Coronary artery (tissue), 2 donors: Measurements from ENCODE around the gene BCL2.

Experiments
- DNase-seq: peaks from one replicate; pipeline ENCODE4 v3.0.0-alpha.2; 2017; ENCODE audit warnings: low spot score
- H3K27ac ChIP-seq, 2 donors: fragments of 200-600 bp; sonication (generic); one replicate each; pipeline ENCODE4 v1.5.1; 2016 to 2019
- H3K4me3 ChIP-seq: fragments of 200-600 bp; sonication (generic); 2 replicates; pipeline ENCODE4 v1.5.1; 2016; ENCODE audit warnings: mild to moderate bottlenecking, moderate library complexity
- CTCF ChIP-seq: fragments of 200-600 bp; sonication (generic); IDR thresholded peaks from one replicate; pipeline ENCODE4 v1.5.1; 2019; ENCODE audit warnings: antibody characterized with exemption

The BCL2 gene

GRCh38 chr18:63258749-63259566 lies 60.6 kb downstream of the BCL2 start:
- Histone ChIP-seq H3K4me3 (no peak overlapping the region), H3K27ac (no peak overlapping the region)
- no peak for TF ChIP-seq CTCF
- DNase-seq: no peak

- DNase-seq: no peak
- H3K4me3 ChIP-seq: no peak overlapping the region
- no peak for TF ChIP-seq CTCF
- no peak overlapping the region for H3K27ac ChIP-seq
Measured at GRCh38 chr18:63257453-63257852, 62.1 kb downstream of the BCL2 start.

- DNase-seq: no peak
- Histone ChIP-seq H3K27ac (no peak overlapping the region), H3K4me3 (no peak overlapping the region)
- TF ChIP-seq CTCF: no peak
Measured at GRCh38 chr18:63255435-63255834, 64.1 kb downstream of the BCL2 start.

- no peak for DNase-seq
- Histone ChIP-seq H3K4me3 (no peak overlapping the region), H3K27ac (no peak overlapping the region)
- no peak for TF ChIP-seq CTCF
Measured at GRCh38 chr18:63254716-63255399, 64.7 kb downstream of the BCL2 start.

- peak overlapping the region; percentile 17 for H3K4me3 ChIP-seq
- no peak for DNase-seq
- H3K27ac ChIP-seq: no peak overlapping the region
- no peak for TF ChIP-seq CTCF
Measured at GRCh38 chr18:63253428-63254372, 65.9 kb downstream of the BCL2 start.

GRCh38 chr18:63253014-63253413 lies 66.6 kb downstream of the BCL2 start:
- DNase-seq: no peak
- peak overlapping the region in 1 of 2 donors; percentile 18 for H3K27ac ChIP-seq
- H3K4me3 ChIP-seq: peak overlapping the region; percentile 17
- TF ChIP-seq CTCF: no peak
